GM18867 (cell line): ENCODE results near the gene VPS13D.
"Not testable (repeated sequence)": the region's sequence is repeated elsewhere in the genome, so short reads cannot be mapped to it uniquely, and the experiment has no call there.

Experiments used
- ATAC-seq: cut with Tn5 transposase; IDR thresholded peaks from one replicate; pipeline ENCODE4 v1.9.1; 2021; ENCODE audit warnings: mild to moderate bottlenecking, moderate library complexity; ENCODE audit not compliant: unreplicated experiment

VPS13D gene

DNA sequence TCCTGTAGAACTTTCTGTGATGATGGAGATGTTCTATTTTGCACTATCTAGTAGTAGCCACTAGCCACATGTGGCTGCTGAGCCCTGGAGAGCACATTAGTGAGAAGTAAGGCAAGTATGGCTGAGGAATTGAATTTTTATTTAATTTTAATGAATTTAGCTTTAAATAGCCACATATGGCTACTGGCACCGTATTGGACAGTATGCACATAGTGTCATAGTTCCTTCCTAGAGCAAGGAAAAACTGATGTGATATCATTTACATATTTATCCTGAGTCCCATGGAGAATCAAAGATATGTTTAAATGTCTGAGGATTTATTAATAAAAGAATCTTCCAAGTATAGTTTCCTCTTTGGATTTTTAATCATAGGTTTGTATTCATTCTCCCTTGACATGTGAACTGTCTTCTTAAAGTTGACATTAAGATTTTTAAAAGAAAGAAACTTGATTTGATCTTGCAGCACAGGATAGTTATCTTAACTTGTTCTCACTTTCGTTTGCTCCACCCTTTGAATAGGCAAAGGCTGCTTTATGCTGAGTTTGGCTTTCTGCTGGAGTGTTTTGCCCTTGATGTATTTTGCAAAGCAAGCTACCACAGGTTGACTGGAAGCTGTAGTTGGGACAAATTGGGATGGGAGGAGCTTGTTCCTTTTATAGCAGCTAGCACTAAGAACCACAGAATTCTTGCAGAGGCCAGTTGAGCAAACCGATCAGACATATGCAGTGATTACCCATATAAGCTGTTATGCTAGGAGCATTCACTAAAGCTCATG lies 129.7 kb downstream of the VPS13D start:
- ATAC-seq, result no peak

GRCh38 chr1:12368646-12369045 lies 138.8 kb downstream of the VPS13D start:
- no peak for ATAC-seq

GRCh38 chr1:12369258-12369657 lies 139.4 kb downstream of the VPS13D start:
- ATAC-seq, result no peak

DNA sequence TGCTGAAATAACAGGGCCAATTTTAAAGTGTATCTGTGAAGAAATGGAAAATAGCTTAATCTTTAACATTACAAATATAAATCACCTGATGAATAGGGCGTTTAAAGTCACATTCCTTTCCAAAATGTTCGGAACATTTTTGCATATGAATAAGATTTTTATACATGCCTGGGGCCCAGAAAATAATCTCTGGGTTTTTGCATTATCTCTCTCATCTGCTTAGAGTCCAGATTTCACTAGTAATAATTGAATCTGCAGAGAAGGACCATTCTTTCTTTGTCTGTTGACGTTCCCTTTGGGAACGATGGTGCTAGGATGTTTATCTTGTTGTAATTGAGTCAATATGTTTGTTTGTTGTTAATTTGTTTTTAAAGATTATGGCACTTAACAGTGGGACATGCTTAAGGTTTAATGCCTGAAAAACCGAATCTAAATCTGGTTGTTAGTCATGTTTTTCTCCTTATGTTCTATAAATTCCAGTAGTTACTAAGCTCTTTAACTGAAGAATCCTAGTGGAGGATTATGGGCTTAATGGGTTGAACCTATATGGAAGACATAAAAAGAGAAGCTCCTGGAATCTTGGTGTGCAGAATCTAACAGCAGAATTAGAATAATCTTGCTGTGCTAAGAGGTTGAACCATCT lies 140.6 kb downstream of the VPS13D start:
- ATAC-seq, result no peak

GRCh38 chr1:12371053-12371452 lies 141.2 kb downstream of the VPS13D start:
- no peak for ATAC-seq

DNA sequence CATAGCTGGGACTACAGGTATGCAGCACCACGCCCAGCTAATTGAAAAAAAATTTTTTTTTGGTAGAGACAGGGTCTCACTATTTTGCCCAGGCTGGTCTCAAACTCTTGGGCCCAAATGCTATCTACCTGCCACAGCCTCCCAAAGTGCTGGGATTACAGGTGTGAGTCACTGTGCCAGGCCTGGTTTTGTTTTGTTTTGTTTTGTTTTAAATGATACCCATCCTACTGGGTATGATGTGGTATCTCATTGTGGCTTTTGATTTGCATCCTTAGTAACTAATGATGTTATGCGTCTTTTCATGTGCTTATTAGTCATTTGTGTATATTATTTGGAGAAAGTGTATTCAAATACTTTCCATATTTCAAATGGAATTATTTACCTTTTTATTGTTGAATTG lies 142.3 kb downstream of the VPS13D start:
- ATAC-seq, result no peak

DNA sequence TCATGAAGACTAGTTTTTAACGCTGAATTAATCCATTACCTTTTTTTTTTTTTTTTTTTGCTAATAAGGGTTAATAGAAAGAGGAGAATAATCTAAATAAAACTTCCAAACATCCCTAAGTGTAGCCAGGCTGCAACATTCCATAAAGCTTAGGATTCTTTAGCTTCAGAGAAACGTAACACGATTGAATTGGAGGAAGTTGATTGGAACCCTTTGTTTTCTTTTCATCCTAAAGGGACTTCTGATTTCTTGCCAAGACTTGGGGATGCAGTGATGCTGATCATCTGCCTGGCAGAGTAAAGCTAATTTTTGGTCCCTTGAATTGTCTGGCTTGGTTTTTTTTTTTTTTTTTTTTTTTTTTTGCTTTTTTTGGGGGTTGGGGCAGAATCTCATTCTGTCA lies 142.9 kb downstream of the VPS13D start:
- no peak for ATAC-seq

DNA sequence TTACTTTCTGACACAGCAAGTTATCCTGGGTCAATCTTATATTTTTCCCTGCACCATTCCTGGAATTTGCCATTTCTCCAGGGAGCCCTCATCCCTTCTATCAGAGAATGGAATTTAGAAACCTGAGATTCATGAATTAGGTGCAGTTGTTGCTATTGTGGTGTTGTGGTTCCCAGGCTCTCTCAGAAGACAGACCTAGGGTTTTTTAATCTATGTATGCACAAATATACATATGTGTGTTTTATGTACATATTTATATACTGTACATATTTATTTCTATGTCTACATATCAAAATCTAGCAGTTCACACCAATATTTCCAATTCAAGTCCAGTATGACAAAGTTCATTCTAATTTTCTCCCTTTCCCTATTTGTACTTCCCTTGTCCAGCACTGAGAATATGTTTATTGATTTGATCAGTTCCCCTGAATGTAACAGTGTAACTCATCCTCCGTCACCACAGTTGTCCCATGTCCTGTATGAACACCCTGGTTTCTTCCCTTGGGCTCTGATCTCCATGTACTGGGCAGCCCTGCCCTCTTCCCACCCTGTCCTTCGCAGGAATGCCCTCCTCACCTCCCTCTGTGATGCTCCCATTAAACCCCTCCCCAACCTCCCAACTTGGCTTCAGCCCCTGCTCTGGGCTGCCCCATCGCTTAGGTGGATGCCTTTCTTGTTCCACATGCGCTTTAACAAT lies 145.5 kb downstream of the VPS13D start:
- no peak for ATAC-seq

GRCh38 chr1:12376236-12377045 lies 146.6 kb downstream of the VPS13D start:
- no peak for ATAC-seq

DNA sequence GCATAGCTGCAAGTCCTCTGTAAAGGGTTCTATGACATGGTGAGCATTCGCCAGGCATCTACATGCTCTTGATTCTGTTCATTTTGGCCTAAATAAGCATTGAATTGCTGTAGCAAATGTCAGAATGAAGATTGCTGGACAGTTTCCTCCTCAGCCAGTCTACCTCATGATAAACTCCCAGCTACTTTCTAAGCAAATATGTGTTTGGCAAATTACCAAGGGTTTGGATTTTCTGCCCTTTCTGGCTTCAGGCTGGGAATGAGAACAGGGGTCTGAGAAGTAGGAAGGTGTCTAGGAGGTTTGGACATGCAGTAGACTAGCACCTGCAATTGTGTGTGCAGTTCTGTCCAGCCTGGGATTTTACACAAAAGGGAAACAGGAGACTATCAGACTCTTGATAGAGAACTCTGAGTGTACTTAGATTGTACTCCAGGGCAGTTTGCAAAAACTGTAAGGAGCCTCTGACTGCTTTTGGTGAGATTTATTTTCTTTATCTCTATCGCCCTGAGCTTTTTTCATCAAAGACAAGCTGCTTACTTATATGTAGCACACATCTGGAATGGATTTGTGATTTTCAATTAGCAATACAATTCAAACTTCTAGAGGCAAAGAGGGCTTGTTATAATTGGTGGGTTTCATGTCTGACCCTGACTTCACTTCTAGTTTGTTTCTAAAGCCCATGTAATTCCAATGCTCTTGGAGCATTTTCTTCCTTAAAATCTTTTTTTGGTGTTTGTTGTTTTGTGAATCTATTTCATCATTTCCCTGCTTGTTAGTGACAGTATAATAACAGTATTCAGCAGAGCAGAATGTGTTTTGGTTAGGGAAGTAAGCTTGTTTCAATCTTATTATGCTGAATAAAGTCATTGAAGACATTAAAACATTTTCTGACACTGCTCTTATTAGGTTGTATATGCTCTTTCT lies 150.8 kb downstream of the VPS13D start:
- ATAC-seq, result no peak

DNA sequence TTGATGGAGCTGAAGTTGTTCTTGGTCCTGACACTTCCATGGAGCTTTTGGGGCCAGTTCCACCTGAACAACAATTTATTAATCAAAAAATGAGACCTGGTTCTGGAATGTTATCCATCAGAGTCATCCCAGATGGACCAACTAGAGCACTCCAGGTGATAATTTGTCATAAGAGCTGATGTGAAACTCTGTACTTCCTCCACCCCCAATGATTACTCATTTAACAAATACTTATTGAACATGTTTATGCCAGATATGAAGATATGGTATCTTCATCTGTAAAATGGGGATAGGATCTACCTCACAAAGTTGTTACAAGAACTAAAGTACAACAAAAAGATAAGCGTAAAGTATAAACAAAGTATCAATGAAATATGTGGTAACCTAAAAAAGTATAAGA lies 153.2 kb downstream of the VPS13D start:
- no peak for ATAC-seq

- no peak for ATAC-seq
Measured at GRCh38 chr1:12383786-12384185, 154.0 kb downstream of the VPS13D start.

DNA sequence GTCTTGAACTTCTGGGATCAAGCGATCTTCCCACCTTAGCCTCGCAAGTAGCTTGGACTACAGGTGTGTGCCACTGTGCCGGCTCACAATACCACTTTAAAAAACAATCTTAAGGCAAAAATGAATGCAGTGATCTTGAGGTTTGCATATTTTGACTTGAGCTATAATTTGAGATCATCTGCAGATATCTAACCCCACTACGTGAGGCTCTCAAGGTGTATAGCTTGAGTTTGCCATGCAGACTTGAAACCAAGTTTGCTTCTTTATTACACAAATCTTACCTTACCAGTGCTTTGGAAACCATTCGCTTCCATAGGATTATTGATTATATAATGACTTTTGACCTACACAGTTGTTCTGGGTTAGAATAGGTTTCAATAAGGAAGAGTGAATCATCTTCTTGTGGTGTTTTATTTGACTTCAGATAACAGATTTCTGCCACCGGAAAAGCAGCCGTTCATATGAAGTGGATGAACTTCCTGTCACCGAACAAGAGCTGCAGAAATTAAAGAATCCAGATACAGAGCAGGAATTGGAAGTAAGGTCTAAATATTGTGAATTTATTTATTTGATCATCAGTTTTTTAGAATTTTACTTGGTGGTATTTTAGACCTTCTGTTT lies 155.1 kb downstream of the VPS13D start:
- no peak for ATAC-seq

DNA sequence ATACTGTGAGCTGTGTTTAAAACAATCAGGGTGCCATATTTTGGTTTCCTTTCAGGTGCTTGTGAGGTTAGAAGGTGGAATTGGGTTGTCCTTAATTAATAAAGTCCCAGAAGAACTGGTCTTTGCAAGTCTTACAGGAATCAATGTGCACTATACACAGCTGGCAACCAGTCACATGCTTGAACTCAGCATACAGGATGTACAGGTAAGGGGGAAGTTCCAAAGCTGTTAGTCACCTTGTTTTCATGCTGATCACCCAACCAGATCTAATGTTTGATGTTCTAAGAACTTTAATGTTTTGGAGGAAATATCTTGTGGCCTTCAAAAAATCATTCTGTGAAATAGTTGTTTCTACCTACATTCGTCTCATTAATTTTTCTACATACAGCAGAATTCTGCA lies 156.3 kb downstream of the VPS13D start:
- ATAC-seq, result no peak

- no peak for ATAC-seq
Measured at GRCh38 chr1:12387641-12388040, 157.8 kb downstream of the VPS13D start.

- ATAC-seq, result not testable (repeated sequence)
Measured at GRCh38 chr1:12390296-12390695, 160.5 kb downstream of the VPS13D start.

GRCh38 chr1:12397462-12398450 lies 167.9 kb downstream of the VPS13D start:
- ATAC-seq, result no peak

DNA sequence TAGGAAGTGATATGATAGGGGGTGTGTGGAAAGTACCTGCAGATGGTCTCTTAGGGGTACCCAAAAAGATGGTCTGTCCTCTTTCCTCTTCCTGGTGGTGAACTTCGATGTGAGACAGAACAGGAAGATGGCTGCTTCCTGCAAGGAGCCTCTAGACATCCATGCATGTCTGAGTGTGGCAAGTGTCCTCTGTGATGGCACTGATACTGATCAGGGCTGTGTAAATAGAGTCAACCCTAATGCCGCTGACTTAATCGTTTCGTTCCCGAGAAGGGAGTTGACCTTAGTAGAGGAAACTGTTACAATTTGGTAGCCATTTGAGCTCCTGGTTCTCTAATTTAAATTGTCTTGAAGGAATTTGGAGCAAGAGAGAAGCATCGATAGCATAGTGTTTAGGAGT lies 168.6 kb downstream of the VPS13D start:
- ATAC-seq, result no peak
